K562 (cell line): ENCODE measurements around the gene SCGB1C2. TPM values are rescaled to one million over a fixed set of nuclear protein-coding genes. Genes with fewer than 3 reads are reported as not detected.

ENCODE experiments used
- ATAC-seq: fragments of 200-7000 bp; cut with Tn5 transposase; 3 replicates; pipeline ENCODE4 v1.9.1; 2020; ENCODE audit warnings: moderate library complexity
- BruUV-seq: library from RNA; stranded (reverse); fragments of 400-500 nt; replicated peaks from 2 replicates; lab custom pipeline; 2021; lab: Mats Ljungman, UMichigan
- CTCF ChIA-PET: fragments of 300-600 bp; formaldehyde crosslinking; extraction: SDS; loops from one replicate; lab custom pipeline; 2021; ENCODE audit warnings: low intra/inter-chr PET ratio; lab: Yijun Ruan, JAX
- POLR2A ChIA-PET: fragments of 300-600, 350-650 bp; sonication (Branson Sonifier 250); formaldehyde crosslinking; extraction: SDS; loops from one replicate; lab custom pipeline; 2021; ENCODE audit warnings: antibody characterized with exemption, inconsistent platforms; lab: Yijun Ruan, JAX
- DNase-seq, 4 experiments: peaks; one replicate each; pipeline versions ENCODE4 v3.0.0 to v3.0.0-alpha.2; 2011 to 2018; ENCODE audit warnings: low spot score in 3 of 4, mixed read lengths in 3 of 4; ENCODE audit errors: extremely low read depth in 1 of 4
- FAIRE-seq: peaks from 2 replicates; lab custom pipeline; 2011; peaks lifted over from hg19 to GRCh38; lab: Jason Lieb, UNC
- H2AFZ ChIP-seq: 2 replicates; pipeline ENCODE4 v1.6.0; 2011; ENCODE audit warnings: low read depth, low read length, control low read depth, inconsistent platforms
- H3K27ac ChIP-seq: fragments of 200-600 bp; 3 replicates; pipeline ENCODE4 v1.8.0; 2011; ENCODE audit warnings: low read depth, mild to moderate bottlenecking, control low read depth, inconsistent platforms, low read length, moderate library complexity, mixed read lengths; ENCODE audit errors: extremely low read depth
- H3K27me3 ChIP-seq, 2 experiments: fragments of 300-600 bp in 1 of 2; 2 replicates in 1 of 2; 3 replicates in 1 of 2; pipeline versions ENCODE4 v1.6.0 to v1.8.0; 2011; ENCODE audit warnings: inconsistent platforms in 2 of 2, low read length in 2 of 2, mild to moderate bottlenecking in 1 of 2, mixed read lengths in 1 of 2, moderate library complexity in 1 of 2; ENCODE audit not compliant: control insufficient read depth in 2 of 2, insufficient read depth in 2 of 2
- H3K36me3 ChIP-seq: fragments of 300-600 bp; 3 replicates; pipeline ENCODE4 v1.8.0; 2011; ENCODE audit warnings: mild to moderate bottlenecking, low read length, inconsistent platforms; ENCODE audit not compliant: control insufficient read depth, insufficient read depth
- H3K4me1 ChIP-seq, 2 experiments: fragments of 200-600 bp in 1 of 2; replicated peaks in 1 of 2; 2 replicates in 1 of 2; 3 replicates in 1 of 2; pipeline versions ENCODE4 v1.5.1 to v1.8.0; 2011; ENCODE audit warnings: inconsistent platforms in 2 of 2, low read length in 2 of 2, mild to moderate bottlenecking in 1 of 2, mixed read lengths in 1 of 2, moderate library complexity in 1 of 2; ENCODE audit not compliant: control insufficient read depth in 2 of 2, insufficient read depth in 2 of 2
- H3K4me2 ChIP-seq: 2 replicates; pipeline ENCODE4 v1.6.1; 2011; ENCODE audit warnings: low read length, control low read depth, inconsistent platforms, mixed read lengths; ENCODE audit not compliant: insufficient read depth
- H3K4me3 ChIP-seq: fragments of 200-600 bp; sonication (generic), shearing (Covaris generic); 2 replicates; pipeline ENCODE4 v1.5.1; 2016; ENCODE audit warnings: control low read depth, inconsistent platforms
- H3K79me2 ChIP-seq: fragments of 200-600 bp; 3 replicates; pipeline ENCODE4 v1.8.0; 2011; ENCODE audit warnings: low read length, inconsistent platforms; ENCODE audit not compliant: control insufficient read depth, insufficient read depth
- H3K9ac ChIP-seq, 2 experiments: 2 replicates each; pipeline versions ENCODE4 v1.6.0 to v1.6.1; 2011; ENCODE audit warnings: low read depth in 2 of 2, low read length in 2 of 2, control low read depth in 1 of 2, inconsistent platforms in 1 of 2, mild to moderate bottlenecking in 1 of 2, mixed read lengths in 1 of 2; ENCODE audit not compliant: insufficient read depth in 1 of 2
- H3K9me1 ChIP-seq: one replicate; pipeline ENCODE4 v1.6.0; 2011; ENCODE audit warnings: inconsistent platforms, mild to moderate bottlenecking, low read length, moderate library complexity; ENCODE audit not compliant: control insufficient read depth, insufficient read depth
- H3K9me3 ChIP-seq: replicated peaks from 2 replicates; pipeline ENCODE4 v1.5.1; 2011; ENCODE audit warnings: low read depth, low read length, inconsistent platforms; ENCODE audit not compliant: control insufficient read depth, insufficient read depth
- H4K20me1 ChIP-seq: replicated peaks from 2 replicates; pipeline ENCODE4 v1.6.1; 2011; ENCODE audit warnings: low read length, inconsistent platforms, mixed read lengths; ENCODE audit not compliant: control insufficient read depth, insufficient read depth
- CCAR2 ChIP-seq: fragments of 200-400 bp; formaldehyde crosslinking; IDR thresholded peaks from 2 replicates; pipeline ENCODE4 v1.6.1; 2017; ENCODE audit warnings: mild to moderate bottlenecking, low read depth, low read length
- SIX5 ChIP-seq, 2 experiments: IDR thresholded peaks; 2 replicates each; pipeline ENCODE4 v1.6.1; 2011; ENCODE audit warnings: low read length in 2 of 2, borderline replicate concordance in 1 of 2, low read depth in 1 of 2, mild to moderate bottlenecking in 1 of 2, moderate library complexity in 1 of 2; ENCODE audit not compliant: insufficient read depth in 1 of 2
- THRAP3 ChIP-seq: fragments of 450-650 bp; IDR thresholded peaks from 2 replicates; pipeline ENCODE4 v1.6.1; 2016; ENCODE audit warnings: mild to moderate bottlenecking, inconsistent platforms, borderline replicate concordance
- WGBS: fragments of 100-300 bp; shearing (Covaris generic); methylation state at CpG from one replicate; pipeline ENCODE4 v1.1.6; 2016; ENCODE audit warnings: low coverage, mixed read lengths; ENCODE audit not compliant: insufficient coverage; ENCODE audit errors: missing lambda C conversion rate; 5-methylcytosine and 5-hydroxymethylcytosine counted together
- in situ Hi-C: fragments of 300-500 bp; cut with MboI; formaldehyde crosslinking; loops from 4 replicates; pipeline ENCODE4 v1.15.0; 2018; ENCODE audit warnings: inconsistent platforms, mixed read lengths
- intact Hi-C: fragments of 100-400 bp; cut with micrococcal nuclease; formaldehyde crosslinking; loops from 2 replicates; pipeline ENCODE4 v1.14.2; 2022
- polyA plus RNA-seq, 8 experiments: library from polyadenylated mRNA; depleted of rRNA in 4 of 8; stranded (reverse) in 5 of 8; unstranded in 3 of 8; fragments of >200 nt; fragmentation: Nextera tagmentation in 2 of 8; fragmentation: Illumina TruSeq in 1 of 8; extraction: Ambion mirVana in 2 of 8; extraction: Trizol in 1 of 8; gene quantifications; 2 replicates each; pipeline versions ENCODE4 v1.2.1 to v1.2.3, GENCODE V29; 2011 to 2014; ENCODE audit warnings: inconsistent platforms in 1 of 8, missing spikeins in 1 of 8
- total RNA-seq, 7 experiments: library from RNA; depleted of rRNA in 6 of 7; stranded (reverse); fragments of >200 nt in 6 of 7; fragmentation: Illumina TruSeq in 2 of 7; extraction: Trizol in 2 of 7; gene quantifications; 2 replicates each; pipeline versions ENCODE4 v1.2.1 to v1.2.3, GENCODE V29; 2011 to 2021; ENCODE audit warnings: low replicate concordance in 1 of 7
- TF ChIP-seq, protein P1 (sequence below): fragments of 450-650 bp; IDR thresholded peaks from 2 replicates; pipeline ENCODE4 v1.7.1; 2018; ENCODE audit warnings: mild to moderate bottlenecking, low read depth; ENCODE audit not compliant: partially characterized antibody

The SCGB1C2 gene
- total and polyA plus RNA-seq, 9 of the 15 experiments (the other 6 are each of a cell fraction or from before 2014, with no cell fraction given), result not detected

DNA sequence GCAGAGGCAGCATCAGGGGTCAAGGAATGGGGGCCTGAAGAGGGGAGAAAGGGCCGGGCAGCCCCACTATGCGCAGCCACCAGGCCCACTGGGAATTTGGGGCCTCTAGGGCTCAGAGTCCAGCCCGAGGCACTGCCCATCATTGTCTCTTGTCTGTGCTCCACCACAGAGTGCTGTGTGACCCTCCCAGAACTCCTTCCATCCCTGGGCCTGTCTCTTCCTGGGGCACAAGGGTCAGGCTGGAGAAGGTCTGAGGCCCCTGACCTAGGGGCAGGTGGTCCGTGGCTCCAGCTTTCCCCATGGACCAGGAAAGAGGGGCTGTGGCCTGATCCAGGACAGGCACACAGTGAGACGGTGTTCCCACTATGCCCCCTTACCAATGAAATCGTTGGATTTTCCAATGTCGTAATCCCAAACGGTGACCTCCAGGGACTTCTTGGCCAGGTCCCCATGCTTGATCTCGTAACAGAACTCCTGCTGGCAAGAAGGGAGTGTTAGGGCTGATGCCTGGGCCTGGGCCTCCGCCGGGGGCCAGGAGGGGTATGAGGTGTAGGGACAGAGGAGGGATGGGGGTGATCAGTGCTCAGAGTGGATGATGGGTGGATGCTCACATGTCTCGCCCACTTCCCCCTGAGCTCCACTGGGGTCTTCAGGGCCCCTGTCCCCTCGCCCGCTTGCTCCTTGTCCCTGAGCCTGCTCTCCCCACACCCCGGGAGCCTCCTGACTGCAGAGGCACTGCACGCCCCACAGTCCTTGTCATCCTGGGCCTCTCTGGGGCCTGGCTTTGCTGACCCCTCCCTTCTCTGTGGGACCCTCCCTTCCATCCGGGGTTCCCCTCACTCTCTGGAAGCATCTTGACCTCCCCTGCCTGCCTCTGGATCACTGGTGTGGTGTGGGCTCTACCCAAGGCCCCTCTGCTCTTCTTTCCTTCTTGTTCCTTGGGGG is 10.7 kb downstream of the SCGB1C2 start (continued):
- TF ChIP-seq, protein P1, sequence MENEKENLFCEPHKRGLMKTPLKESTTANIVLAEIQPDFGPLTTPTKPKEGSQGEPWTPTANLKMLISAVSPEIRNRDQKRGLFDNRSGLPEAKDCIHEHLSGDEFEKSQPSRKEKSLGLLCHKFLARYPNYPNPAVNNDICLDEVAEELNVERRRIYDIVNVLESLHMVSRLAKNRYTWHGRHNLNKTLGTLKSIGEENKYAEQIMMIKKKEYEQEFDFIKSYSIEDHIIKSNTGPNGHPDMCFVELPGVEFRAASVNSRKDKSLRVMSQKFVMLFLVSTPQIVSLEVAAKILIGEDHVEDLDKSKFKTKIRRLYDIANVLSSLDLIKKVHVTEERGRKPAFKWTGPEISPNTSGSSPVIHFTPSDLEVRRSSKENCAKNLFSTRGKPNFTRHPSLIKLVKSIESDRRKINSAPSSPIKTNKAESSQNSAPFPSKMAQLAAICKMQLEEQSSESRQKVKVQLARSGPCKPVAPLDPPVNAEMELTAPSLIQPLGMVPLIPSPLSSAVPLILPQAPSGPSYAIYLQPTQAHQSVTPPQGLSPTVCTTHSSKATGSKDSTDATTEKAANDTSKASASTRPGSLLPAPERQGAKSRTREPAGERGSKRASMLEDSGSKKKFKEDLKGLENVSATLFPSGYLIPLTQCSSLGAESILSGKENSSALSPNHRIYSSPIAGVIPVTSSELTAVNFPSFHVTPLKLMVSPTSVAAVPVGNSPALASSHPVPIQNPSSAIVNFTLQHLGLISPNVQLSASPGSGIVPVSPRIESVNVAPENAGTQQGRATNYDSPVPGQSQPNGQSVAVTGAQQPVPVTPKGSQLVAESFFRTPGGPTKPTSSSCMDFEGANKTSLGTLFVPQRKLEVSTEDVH, result no peak

DNA sequence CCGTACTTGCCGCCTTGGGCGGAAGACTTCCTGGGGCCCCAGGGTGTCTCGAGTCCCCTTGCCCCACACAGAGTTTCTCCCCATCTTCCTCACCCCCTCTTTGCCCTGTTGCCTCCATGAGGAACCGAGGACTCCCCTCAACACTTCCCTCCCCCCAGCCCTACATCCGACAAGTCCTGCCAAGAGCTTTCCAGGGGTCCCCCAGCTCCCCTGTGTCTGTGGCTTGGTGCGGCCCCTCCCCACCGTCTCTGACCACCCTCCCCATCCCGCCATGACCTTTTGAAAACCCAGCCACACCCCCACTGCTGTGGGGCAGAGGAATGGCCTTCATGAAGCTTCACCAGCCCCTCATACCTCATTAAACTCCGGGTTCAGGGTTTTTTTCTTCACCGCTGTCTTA is 11.4 kb downstream of the SCGB1C2 start:
- no peak overlapping the region for H2AFZ ChIP-seq
- H3K4me3 ChIP-seq, result no peak overlapping the region
- no TSS peak for BruUV-seq
- no peaks in the 10 kb centered on the region for H3K4me1 ChIP-seq
- in situ Hi-C loops (no loop called here), intact Hi-C loops (no loop called here)
- DNase-seq (no peak), ATAC-seq (no peak), FAIRE-seq (no peak)
- H3K79me2 ChIP-seq, result no peaks in the 10 kb centered on the region
- no peaks in the 10 kb centered on the region for H3K9me1 ChIP-seq
- H3K4me2 ChIP-seq, result no peak overlapping the region
- ChIA-PET CTCF (no interaction called here), POLR2A (no interaction called here)
- no peaks in the 10 kb centered on the region for H4K20me1 ChIP-seq
- H3K36me3 ChIP-seq, result no peaks in the 10 kb centered on the region
- no peak overlapping the region for H3K9ac ChIP-seq
- H3K27ac ChIP-seq, result no peak overlapping the region
- no peaks in the 10 kb centered on the region for H3K9me3 ChIP-seq
- TF ChIP-seq THRAP3 (no peak), CCAR2 (no peak), SIX5 (IDR thresholded peaks at IDR 0.05; ENCODE audit: borderline replicate concordance in 1 of 2, insufficient read depth in 1 of 2, low read depth in 1 of 2, low read length in 2 of 2) (no peak)
- WGBS, result 0% methylated on average over 8 of the region's 11 CpGs
- H3K27me3 ChIP-seq, result peaks cover 0 to 19% of the 10 kb centered on the region in 2 experiments; a peak in 3 of 5 replicates
